Smooth muscle cell (in vitro differentiated cells): Measurements from ENCODE around the gene WFIKKN2. TPM values are rescaled to one million over a fixed set of nuclear protein-coding genes. Genes with fewer than 3 reads are reported as not detected.

Experiments
- DNase-seq: peaks from one replicate; lab custom pipeline; 2025; ENCODE audit not compliant: unreplicated experiment; lab: John Stamatoyannopoulos, UW
- H2AFZ ChIP-seq: fragments of 200-600 bp; sonication (generic); 2 replicates; pipeline ENCODE4 v1.6.0; 2016; ENCODE audit warnings: antibody characterized with exemption, low read depth, mild to moderate bottlenecking
- H3F3A ChIP-seq: fragments of 200-600 bp; sonication (generic); 2 replicates; pipeline ENCODE4 v1.6.0; 2017; ENCODE audit warnings: antibody characterized with exemption, low read depth
- H3K27ac ChIP-seq: fragments of 200-600 bp; sonication (generic); 2 replicates; pipeline ENCODE4 v1.5.1; 2016; ENCODE audit warnings: low read depth, mild to moderate bottlenecking
- H3K27me3 ChIP-seq: fragments of 200-600 bp; sonication (generic); 2 replicates; pipeline ENCODE4 v1.6.1; 2016; ENCODE audit warnings: low read depth, mild to moderate bottlenecking
- H3K36me3 ChIP-seq: fragments of 200-600 bp; sonication (generic); 2 replicates; pipeline ENCODE4 v1.5.1; 2016; ENCODE audit warnings: low read depth
- H3K4me1 ChIP-seq: fragments of 200-600 bp; sonication (generic); 2 replicates; pipeline ENCODE4 v1.5.1; 2016; ENCODE audit warnings: low read depth
- H3K4me2 ChIP-seq: fragments of 200-600 bp; sonication (generic); 2 replicates; pipeline ENCODE4 v1.6.0; 2016; ENCODE audit warnings: mild to moderate bottlenecking
- H3K4me3 ChIP-seq: fragments of 200-600 bp; sonication (generic); 2 replicates; pipeline ENCODE4 v1.5.1; 2016; ENCODE audit warnings: mild to moderate bottlenecking
- H3K79me2 ChIP-seq: fragments of 200-600 bp; sonication (generic); 2 replicates; pipeline ENCODE4 v1.6.0; 2016; ENCODE audit warnings: low read depth, mild to moderate bottlenecking
- H3K9ac ChIP-seq: fragments of 200-600 bp; sonication (generic); 2 replicates; pipeline ENCODE4 v1.6.0; 2016; ENCODE audit warnings: low read depth
- H3K9me3 ChIP-seq: fragments of 200-600 bp; sonication (generic); replicated peaks from 2 replicates; pipeline ENCODE4 v1.5.1; 2016; ENCODE audit warnings: low read depth
- H4K20me1 ChIP-seq: fragments of 200-600 bp; sonication (generic); 2 replicates; pipeline ENCODE4 v1.6.0; 2016; ENCODE audit warnings: low read depth
- WGBS: methylation state at CpG from one replicate; pipeline ENCODE4 v1.1.7; 2016; ENCODE audit warnings: low lambda C conversion rate; 5-methylcytosine and 5-hydroxymethylcytosine counted together
- polyA plus RNA-seq: library from polyadenylated mRNA; unstranded; fragments of >200 nt; fragmentation: Nextera tagmentation; extraction: Ambion mirVana; gene quantifications from 2 replicates; pipeline ENCODE4 v1.2.1, GENCODE V29; 2016
- total RNA-seq: library from RNA; depleted of rRNA; stranded (reverse); fragments of >200 nt; gene quantifications from 2 replicates; pipeline ENCODE4 v1.2.3, GENCODE V29; 2014
- TF ChIP-seq, protein P1 (sequence below): fragments of 200-600 bp; sonication (generic); IDR thresholded peaks from 2 replicates; pipeline ENCODE4 v1.5.1; 2017; ENCODE audit warnings: borderline replicate concordance, mild to moderate bottlenecking, antibody characterized with exemption; ENCODE audit not compliant: insufficient read depth, poor library complexity, severe bottlenecking

Gene WFIKKN2
- total and polyA plus RNA-seq, 2 experiments from 2014 or later, result not detected

DNA sequence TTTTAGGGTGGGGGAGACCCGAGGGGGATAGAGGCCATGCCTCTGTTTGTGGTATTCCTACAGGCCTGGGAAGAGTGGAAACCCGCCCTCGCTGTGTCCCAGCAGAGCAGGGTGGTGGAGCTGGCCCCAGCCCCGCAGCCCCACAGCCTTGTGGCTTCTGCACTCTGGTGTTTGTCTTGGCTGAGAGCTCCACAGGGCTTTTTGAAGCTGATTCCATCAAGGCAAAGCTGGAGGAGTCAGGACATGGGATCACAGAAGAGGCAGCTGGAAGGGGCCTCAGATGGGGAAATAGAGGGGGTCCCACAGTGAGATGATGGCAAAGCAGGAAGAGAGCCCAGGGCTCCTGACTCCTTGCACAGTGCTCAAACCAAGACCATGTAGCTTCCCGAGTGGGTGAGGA, 5.0 kb upstream of the WFIKKN2 start:
- Histone ChIP-seq H3F3A (no peaks in the 10 kb centered on the region), H3K27me3 (no peaks in the 10 kb centered on the region), H3K9ac (no peak overlapping the region), H3K27ac (no peak overlapping the region), H3K4me1 (peaks cover 15% of the 10 kb centered on the region), H3K79me2 (no peaks in the 10 kb centered on the region), H3K4me2 (no peak overlapping the region), H3K4me3 (no peak overlapping the region), H2AFZ (no peak overlapping the region), H3K9me3 (no peaks in the 10 kb centered on the region), H4K20me1 (no peaks in the 10 kb centered on the region), H3K36me3 (no peaks in the 10 kb centered on the region)
- WGBS, result 88% methylated on average over 5 of the region's 5 CpGs
- TF ChIP-seq, protein P1, sequence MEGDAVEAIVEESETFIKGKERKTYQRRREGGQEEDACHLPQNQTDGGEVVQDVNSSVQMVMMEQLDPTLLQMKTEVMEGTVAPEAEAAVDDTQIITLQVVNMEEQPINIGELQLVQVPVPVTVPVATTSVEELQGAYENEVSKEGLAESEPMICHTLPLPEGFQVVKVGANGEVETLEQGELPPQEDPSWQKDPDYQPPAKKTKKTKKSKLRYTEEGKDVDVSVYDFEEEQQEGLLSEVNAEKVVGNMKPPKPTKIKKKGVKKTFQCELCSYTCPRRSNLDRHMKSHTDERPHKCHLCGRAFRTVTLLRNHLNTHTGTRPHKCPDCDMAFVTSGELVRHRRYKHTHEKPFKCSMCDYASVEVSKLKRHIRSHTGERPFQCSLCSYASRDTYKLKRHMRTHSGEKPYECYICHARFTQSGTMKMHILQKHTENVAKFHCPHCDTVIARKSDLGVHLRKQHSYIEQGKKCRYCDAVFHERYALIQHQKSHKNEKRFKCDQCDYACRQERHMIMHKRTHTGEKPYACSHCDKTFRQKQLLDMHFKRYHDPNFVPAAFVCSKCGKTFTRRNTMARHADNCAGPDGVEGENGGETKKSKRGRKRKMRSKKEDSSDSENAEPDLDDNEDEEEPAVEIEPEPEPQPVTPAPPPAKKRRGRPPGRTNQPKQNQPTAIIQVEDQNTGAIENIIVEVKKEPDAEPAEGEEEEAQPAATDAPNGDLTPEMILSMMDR, result no peak
- no peak for DNase-seq

DNA sequence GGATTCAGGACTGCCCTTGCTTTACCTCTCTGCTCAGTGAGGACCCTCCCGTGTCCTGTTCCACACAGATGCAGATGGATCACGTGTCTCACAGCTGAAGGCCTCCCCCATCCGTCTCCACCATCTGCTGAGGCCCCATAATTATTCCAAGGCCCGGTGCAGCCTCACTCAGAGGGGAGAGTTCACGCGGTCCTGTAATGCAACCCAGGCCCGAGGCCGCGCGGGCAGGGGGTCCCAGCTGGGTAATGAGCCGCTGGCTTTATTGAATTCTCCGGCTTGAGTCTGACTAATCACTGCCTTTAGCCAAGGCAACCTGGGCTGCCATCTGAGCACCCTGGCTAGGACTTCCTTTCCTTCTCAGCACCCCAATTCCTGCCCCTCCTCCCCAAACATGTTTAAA, 4.4 kb upstream of the WFIKKN2 start:
- TF ChIP-seq, protein P1, result no peak
- H4K20me1 ChIP-seq, result no peaks in the 10 kb centered on the region
- WGBS, result 73% methylated on average over 12 of the region's 12 CpGs
- no peak overlapping the region for H3K9ac ChIP-seq
- H2AFZ ChIP-seq, result no peak overlapping the region
- no peak overlapping the region for H3K4me2 ChIP-seq
- no peaks in the 10 kb centered on the region for H3K79me2 ChIP-seq
- no peak for DNase-seq
- H3K4me3 ChIP-seq, result no peak overlapping the region
- H3K27me3 ChIP-seq, result no peaks in the 10 kb centered on the region
- no peaks in the 10 kb centered on the region for H3K36me3 ChIP-seq
- peaks cover 19% of the 10 kb centered on the region for H3K4me1 ChIP-seq
- H3K9me3 ChIP-seq, result no peaks in the 10 kb centered on the region
- no peak overlapping the region for H3K27ac ChIP-seq
- H3F3A ChIP-seq, result no peaks in the 10 kb centered on the region

DNA sequence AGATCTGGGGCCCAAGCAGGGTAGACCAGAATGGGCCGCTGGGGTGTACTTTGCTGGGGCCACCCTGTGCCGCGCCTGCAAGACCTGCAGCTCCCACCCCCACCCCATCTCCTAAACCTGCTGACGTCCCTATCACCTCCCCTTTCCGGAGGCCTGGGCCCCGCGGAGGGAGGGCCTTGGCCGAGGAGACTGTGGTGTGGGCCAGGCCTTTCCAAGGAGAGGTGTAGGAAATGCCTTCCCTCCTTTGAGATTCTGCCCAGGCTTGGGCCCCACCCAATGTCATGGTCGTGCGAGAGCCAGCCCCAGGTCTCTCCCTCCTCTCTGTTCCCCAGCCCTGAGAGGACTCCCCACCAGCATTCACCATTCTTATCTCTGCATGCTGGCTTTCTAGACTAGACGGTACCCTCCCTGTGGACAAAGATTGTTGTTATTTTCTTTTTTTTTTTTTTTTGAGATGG, 3.9 kb upstream of the WFIKKN2 start:
- TF ChIP-seq, protein P1, result no peak
- Histone ChIP-seq H3K27ac (no peak overlapping the region), H3K4me3 (no peak overlapping the region), H2AFZ (no peak overlapping the region), H4K20me1 (no peaks in the 10 kb centered on the region), H3K9ac (no peak overlapping the region), H3F3A (no peaks in the 10 kb centered on the region), H3K4me2 (no peak overlapping the region), H3K27me3 (no peaks in the 10 kb centered on the region), H3K36me3 (no peaks in the 10 kb centered on the region), H3K9me3 (no peaks in the 10 kb centered on the region), H3K79me2 (no peaks in the 10 kb centered on the region), H3K4me1 (peaks cover 19% of the 10 kb centered on the region)
- DNase-seq, result no peak
- 64% methylated on average over 11 of the region's 11 CpGs for WGBS

DNA sequence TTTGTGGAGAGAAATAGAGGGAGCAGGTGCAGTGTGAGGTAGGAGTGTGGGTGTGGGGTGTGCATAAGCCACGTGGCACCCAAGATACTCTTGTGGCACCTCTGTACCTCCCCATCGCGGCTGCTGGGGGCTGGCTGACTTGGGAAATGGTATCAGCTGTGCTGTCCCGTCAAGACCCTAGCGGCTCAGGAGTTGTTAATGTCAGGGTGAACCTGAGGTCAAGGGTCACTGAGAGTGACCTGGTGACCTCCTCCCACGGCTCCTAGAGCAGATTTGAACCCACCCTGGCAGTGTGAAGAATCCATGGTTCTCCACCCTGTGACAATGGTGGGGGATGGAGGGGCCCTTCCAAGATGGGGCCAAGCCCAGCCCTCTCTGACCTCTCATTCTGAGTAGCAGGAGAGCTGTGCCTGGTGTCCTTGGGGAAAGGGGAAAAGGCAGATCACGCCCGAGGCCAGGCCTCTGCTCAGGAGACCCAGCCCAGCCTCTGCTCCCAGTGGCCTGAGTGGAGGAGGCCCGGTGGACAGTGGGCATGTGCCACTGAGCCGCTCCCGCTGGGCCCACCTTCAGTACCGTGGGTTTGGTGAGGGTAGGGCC, 3.0 kb upstream of the WFIKKN2 start:
- no peak for DNase-seq
- Histone ChIP-seq H3K36me3 (no peaks in the 10 kb centered on the region), H3K79me2 (no peaks in the 10 kb centered on the region), H3K9me3 (no peaks in the 10 kb centered on the region), H3F3A (no peaks in the 10 kb centered on the region), H3K4me1 (peaks cover 19% of the 10 kb centered on the region), H3K27me3 (no peaks in the 10 kb centered on the region), H3K9ac (no peak overlapping the region), H4K20me1 (no peaks in the 10 kb centered on the region), H3K4me2 (no peak overlapping the region), H2AFZ (no peak overlapping the region), H3K27ac (no peak overlapping the region), H3K4me3 (no peak overlapping the region)
- WGBS, result 95% methylated on average over 12 of the region's 12 CpGs
- TF ChIP-seq, protein P1, result no peak
